Muscle of back (tissue), 13 donors: ENCODE results near the gene DIP2C. TPM values are rescaled to one million over a fixed set of nuclear protein-coding genes. Genes with fewer than 3 reads are reported as not detected.

Experiments used
- DNase-seq, 3 donors: peaks; one replicate each; pipeline versions ENCODE4 v3.0.0 to v3.0.0-alpha.2; 2013
- long read RNA-seq, 9 donors: transcript quantifications; one replicate each; lab custom pipeline, GENCODE V29; 2026
- polyA plus RNA-seq, 10 donors: library from polyadenylated mRNA; unstranded; fragments of 120-200 nt; gene quantifications; one replicate each; pipeline ENCODE4 v1.2.1, GENCODE V29; 2013; ENCODE audit not compliant: insufficient read length in 10 of 10

DIP2C gene, protein sequence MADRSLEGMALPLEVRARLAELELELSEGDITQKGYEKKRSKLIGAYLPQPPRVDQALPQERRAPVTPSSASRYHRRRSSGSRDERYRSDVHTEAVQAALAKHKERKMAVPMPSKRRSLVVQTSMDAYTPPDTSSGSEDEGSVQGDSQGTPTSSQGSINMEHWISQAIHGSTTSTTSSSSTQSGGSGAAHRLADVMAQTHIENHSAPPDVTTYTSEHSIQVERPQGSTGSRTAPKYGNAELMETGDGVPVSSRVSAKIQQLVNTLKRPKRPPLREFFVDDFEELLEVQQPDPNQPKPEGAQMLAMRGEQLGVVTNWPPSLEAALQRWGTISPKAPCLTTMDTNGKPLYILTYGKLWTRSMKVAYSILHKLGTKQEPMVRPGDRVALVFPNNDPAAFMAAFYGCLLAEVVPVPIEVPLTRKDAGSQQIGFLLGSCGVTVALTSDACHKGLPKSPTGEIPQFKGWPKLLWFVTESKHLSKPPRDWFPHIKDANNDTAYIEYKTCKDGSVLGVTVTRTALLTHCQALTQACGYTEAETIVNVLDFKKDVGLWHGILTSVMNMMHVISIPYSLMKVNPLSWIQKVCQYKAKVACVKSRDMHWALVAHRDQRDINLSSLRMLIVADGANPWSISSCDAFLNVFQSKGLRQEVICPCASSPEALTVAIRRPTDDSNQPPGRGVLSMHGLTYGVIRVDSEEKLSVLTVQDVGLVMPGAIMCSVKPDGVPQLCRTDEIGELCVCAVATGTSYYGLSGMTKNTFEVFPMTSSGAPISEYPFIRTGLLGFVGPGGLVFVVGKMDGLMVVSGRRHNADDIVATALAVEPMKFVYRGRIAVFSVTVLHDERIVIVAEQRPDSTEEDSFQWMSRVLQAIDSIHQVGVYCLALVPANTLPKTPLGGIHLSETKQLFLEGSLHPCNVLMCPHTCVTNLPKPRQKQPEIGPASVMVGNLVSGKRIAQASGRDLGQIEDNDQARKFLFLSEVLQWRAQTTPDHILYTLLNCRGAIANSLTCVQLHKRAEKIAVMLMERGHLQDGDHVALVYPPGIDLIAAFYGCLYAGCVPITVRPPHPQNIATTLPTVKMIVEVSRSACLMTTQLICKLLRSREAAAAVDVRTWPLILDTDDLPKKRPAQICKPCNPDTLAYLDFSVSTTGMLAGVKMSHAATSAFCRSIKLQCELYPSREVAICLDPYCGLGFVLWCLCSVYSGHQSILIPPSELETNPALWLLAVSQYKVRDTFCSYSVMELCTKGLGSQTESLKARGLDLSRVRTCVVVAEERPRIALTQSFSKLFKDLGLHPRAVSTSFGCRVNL (N-terminal part only)
- polyA plus RNA-seq, result 10 to 100 TPM; 23.3 to 30.9 (median 25.9) TPM
- long read RNA-seq, donor 1, result 0 reads
- long read RNA-seq, donor 2, result 0 reads
- long read RNA-seq, donor 3, result 0 reads
- long read RNA-seq, donor 4, result 0 reads
- long read RNA-seq, donor 5, partial matches to known transcripts, result 8 of 8 reads
- long read RNA-seq, donor 5, other reads (novel, unspliced or antisense), result 0 of 8 reads
- long read RNA-seq, donor 6, result 0 reads
- long read RNA-seq, donor 7, result 0 reads
- long read RNA-seq, donor 8, result 0 reads
- long read RNA-seq, donor 9, result 0 reads

DNA sequence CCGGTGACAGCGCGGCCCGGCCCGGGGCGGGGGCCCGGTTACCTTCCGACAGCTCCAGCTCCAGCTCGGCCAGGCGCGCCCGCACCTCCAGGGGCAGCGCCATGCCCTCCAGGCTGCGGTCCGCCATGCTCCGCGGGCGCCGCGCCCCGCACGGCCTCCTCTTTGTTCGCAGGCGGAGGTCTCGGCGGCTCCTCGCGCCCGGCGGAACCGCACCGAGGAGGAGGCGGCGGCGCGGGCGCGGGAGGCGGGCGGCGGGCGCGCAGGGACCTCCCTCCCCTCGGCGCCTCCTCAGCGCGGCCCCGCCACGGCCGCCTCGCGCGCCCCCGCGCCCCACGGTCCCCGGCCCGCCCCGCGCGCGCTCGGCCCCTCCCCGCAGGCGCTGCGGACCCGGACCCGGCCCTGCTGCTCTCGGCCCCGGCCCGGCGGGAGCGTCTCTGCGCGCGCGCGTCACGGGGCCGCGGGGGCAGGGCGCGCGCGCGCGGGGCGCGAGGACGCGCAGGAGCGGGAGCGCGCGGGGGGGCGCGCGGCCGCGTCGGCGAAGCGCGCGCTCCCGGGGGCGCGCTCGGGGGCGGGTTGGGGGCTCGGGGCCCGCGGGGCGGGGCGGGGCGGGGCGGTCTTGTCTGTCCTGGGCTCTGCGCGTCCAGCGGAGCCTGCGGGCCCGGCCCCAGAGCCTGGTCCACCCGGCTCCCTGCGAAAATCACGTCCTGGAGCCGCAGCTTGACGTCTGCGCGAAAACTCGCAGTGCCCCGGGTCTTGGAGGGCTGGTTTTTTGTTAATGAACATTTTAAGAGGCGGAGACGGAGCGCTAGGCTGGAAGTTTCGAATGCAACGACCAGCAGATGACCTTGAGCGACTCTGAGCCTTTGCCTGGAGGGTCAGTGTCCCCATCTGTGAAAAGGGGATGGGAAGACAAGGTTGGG lies at the start of gene DIP2C:
DIP2C (minus strand) TSS at position 217 of the 920 bp plus-strand sequence; CDS start at position 127, 90 bp downstream.
- DNase-seq, result peak; percentile 83 to 89 (median 85)

DNA sequence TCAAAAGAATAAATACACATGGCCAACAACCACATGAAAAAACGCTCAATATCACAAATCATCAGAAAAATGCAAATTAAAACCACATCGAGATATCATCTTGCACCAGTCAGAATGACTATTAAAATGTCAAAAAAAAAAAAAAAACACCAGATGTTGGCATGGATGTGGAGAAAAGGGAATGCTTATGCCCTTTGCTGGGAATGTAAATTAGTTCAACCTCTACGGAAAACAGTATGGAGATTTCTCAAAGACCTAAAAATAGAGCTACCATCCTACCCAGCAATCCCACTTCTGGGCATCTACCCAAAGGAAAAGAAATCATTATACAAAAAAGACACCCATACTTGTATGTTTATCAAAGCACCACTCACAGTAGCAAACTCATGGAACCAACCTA lies 45.0 kb upstream of the DIP2C start:
- DNase-seq, result no peak

DNA sequence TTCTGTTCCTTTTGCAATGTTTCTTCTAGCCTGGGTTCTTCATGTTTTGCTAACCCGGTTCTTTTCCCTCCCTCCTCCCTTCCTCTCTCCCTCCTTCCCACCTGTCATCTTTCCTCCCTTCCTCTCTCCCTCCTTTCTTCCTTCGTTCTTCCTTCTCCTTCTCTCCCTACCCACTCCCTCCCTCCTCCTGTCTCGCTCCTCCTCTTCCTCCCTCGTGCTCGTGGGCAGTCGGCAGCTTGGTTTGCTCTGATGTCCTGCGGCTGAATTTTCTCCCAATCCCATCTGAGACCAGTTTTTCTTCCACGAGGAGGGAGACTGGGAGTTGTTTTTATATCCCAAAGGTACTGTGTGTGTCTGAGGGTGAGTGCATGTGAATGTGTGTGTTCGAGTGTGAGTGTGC lies 43.6 kb upstream of the DIP2C start:
- no peak for DNase-seq

DNA sequence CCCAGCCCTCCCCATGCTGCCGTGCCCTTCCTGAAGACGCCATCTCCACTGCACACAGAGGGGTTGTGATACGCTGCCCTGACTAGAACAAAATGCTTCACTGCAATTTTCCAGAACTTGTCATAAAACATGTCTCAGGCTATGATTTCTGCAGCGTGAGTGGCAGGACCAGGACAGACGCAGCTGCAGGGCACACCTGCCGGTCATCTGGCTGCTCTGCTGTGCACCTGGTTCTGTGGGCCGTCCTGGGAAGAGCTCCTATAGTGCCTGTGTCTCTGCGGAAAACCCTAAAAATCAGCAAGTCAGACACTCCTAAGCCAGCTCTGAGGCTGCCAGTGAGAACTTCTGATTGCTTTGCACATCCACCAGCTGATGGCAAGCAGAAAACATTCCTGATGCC lies 39.7 kb upstream of the DIP2C start:
- DNase-seq, result no peak

DNA sequence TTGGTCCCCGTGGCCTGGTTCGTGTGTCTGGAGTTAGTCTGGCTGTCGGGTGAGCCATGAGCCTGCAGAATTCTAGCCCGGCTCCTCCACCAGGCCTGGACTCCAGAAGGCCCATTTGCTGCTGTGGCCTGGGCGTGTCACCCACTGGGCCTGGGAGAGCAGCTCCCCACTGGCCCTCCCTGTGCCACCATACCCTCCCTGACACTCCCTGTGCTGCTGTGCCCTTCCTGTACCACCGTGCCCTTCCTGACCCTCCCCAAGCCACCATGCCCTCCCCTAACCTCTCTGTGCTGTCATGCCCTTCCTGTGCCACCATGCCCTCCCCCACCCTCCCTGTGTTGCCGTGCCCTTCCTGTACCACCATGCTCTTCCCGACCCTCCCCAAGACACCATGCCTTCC lies 39.1 kb upstream of the DIP2C start:
- DNase-seq, result no peak

DNA sequence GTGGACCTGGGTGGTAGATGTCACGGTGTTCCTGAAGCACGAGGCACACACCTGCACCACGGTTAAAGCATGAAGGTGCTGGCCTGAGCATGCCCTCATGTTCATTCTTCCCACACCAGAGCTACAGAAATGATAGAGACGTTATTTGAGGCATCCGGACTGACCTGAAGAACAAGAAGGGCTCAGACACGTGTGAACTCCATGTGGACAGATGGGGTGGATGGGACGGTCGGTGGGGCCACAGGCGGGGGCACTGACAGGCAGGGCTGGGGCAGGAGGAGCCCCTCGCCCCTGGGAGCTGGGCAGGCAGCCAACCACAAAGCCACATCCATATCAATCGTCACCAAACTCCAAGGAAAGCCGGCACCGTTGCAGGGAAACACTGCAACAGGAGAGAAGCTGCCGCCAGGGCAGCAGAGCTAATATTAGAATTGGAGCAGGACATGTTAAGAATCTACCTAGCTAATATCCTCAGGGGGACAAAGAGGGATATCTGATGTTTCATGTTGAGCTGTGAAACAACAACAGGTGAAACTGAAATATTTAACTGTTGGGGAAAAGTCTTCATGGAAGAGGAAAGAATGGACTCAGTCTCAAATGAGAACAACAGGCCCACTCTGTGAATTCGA lies 37.8 kb upstream of the DIP2C start:
- DNase-seq, result no peak

DNA sequence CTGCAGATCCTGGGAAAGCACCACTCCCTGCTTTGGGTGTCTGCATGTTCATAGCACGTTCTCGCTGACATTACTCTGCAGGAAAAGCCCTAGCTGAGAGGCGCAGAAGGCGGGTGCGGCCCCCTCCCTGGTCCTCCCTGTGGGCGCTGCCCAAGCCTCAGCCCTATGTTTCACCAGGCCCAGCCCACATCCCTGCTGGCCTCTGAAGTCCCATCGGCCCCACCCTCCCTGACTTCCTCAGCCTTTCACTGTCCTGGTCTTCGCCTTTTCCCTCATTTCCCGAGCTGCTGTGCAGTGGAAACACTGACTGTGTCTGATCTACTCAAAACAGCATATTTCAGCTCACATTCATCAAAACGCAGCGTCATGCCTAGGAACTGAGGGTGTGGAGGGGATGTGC lies 36.3 kb upstream of the DIP2C start:
- DNase-seq, result peak in 2 of 3 donors; percentile 15 to 43

DNA sequence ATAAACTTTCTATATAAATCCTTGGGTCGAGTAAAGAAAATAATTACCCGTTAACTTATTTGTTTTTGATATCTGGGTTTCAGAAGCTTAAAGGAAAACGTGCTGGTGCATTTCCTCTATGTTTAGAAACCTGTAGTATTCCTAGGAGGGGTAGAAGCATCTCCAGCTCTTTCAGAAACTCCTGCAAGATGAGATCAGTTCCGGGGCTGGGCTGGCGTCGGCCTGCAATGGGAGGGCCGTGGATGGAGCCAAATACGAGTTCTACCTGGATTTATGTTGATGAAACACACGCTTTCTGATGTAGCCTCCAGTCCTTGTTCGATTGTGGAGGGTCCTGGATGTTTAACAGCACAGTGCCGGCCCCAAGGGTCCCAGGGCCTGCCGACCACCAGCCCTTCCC lies 35.8 kb upstream of the DIP2C start:
- DNase-seq, result peak in 2 of 3 donors; percentile 2 to 25

DNA sequence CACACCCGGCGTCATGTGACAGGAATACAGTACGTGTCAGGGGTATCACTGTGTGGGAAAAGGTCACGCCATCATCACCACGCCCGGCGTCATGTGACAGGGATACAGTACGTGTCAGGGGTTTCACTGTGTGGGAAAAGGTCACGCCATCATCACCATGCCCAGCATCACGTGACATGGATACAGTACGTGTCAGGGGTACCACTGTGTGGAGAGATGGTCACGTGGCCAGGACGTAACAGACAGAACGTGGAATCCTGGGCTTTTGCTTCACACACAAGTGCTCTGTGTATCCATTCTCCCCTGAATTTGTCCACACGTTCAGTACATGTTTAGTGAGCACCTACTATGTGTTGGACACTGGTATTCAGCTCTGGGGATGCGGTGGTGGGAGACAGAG lies 34.5 kb upstream of the DIP2C start:
- DNase-seq, result no peak

DNA sequence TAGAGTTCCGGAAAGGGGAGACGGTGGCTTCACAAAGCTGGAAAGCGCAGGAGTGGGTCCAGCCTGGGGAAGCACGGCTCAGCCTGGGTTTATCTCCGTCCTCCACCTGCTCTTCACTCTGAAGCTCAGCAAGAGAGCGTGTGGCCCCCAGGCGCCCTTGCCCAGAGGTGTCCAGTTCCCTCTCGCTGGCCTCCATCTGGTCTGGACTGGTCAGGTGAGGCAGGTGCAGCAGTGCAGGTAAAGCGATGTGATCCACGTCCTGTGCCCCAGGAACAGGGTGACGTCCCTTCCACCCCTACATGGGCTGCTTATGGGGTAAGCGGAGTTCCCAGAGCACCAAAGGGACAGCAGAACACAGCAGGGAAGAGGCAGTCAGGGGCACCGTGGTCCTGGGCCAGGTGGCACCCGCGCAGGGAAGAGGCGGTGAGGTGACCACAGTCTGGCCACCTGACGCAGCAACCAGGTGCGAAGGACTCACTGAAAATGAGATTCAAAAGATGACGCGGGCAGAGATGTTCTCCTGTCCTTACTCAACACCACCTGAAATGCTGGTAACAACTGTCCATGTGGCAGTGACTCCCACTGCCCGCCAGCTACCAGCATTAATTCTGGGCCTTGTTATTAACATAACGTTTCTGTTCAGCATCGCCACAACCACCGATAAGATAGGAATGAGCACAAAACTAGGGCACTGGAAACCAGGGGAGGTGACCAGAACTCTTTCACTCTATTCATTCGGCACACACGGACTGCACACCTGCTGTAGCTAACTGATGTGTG lies 33.0 kb upstream of the DIP2C start:
- no peak for DNase-seq

DNA sequence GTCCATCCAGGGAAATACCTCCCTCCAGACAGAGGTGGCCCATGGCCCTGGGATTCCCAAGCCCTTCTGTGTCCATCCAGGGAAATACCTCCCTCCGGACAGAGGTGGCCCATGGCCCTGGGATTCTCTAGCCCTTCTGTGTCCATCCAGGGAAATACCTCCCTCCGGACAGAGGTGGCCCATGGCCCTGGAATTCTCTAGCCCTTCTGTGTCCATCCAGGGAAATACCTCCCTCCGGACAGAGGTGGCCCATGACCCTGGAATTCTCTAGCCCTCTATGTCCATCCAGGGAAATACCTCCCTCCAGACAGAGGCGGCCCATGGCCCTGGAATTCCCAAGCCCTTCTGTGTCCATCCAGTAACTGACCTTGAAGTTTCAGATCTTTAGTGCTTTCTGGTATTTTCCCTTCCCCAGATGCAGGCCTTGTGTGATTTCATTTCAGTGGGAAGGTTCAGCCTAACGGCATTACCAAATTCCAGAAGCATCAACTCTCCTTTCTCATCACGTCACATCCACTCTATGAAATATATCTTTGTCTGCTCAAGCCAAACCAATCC lies 28.8 kb upstream of the DIP2C start:
- DNase-seq, result no peak

DNA sequence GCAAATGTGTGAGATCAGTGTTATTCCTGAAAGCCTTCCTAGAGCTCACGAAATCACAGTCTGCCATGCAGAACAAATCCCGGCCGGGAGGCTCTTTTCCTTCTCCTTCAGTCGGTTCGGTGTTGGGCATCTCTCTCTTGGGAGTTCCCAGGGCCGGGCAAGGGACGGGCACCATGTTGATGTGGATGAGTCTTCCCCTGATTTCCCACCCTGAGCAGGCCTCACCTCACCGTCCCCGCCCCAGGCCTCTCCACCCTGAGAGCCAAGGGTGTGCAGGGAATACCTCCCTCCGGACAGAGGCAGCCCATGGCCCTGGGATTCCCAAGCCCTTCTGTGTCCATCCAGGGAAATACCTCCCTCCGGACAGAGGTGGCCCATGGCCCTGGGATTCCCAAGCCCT lies 28.0 kb upstream of the DIP2C start:
- no peak for DNase-seq

DNA sequence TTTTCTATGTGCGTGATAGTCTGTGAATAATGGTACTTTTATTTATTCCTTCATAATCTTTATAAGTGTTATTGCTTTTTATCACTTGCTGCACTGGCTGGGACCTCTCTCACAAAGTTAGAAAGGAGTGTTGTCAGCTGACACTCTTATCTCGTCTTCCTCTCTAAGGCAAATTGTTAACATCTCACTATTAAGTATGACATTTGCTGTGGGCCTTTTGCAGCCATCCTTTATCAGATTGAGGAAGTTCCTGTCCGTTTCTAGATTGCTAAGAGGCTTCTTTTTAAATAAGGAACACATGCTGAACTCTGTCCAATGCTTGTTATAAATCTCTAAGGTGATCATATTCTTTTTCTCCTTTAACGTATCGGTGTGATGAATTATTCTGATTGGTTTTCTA lies 27.4 kb upstream of the DIP2C start:
- no peak for DNase-seq

DNA sequence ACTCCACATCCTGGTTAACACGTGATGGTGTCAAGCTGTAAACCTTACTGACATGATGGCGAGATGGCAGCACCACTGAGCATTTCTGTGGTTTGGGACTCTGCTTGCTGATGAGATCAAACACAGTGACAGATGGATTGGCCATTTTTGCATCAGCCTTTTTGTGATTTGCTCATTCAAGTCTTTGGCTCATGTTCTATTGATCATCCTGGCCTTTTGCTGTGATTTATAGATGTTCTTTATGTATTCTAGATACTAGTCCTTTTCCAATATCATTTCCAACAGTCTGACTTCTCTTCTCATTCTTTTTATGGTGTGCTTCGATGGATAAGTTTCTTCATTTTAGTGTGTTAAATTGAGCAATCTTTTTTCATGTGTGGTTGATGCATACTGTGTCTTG lies 24.7 kb upstream of the DIP2C start:
- DNase-seq, result no peak

DNA sequence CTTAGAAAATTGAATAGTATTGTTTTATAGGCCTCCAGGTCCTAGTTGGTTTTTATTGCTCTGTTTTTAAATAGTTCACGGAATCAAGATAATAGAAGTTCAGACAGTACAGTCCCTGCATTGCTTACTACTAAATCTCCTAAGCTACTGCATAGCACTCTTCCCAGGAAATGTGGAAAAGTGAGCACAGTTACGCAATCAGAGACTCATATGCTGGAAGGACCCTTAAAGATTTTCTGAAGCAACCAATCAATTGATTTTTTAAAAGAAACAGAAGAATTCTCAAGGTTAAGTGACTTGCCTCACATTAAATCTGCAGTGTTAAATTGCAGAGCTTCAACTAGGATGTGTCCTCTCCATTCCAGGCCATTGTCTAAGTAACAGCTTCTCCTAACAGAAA lies 23.1 kb upstream of the DIP2C start:
- no peak for DNase-seq

DNA sequence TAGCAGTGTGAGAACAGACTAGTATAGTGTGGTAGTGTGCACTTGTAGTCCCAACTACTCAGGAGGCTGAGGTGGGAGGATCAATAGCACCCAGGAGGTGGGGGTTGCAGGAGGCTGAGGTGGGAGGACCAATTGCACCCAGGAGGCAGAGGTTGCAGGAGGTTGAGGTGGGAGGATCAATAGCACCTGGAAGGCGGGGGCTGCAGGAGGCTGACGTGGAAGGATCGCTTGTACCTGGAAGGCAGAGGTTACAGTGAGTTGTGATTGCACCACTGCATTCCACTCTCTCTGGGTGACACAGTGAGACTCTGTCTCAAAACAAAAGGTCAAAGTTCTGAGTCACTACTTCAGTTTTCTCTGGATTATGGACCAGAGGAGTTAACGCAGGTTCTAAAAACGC lies 22.6 kb upstream of the DIP2C start:
- DNase-seq, result no peak

DNA sequence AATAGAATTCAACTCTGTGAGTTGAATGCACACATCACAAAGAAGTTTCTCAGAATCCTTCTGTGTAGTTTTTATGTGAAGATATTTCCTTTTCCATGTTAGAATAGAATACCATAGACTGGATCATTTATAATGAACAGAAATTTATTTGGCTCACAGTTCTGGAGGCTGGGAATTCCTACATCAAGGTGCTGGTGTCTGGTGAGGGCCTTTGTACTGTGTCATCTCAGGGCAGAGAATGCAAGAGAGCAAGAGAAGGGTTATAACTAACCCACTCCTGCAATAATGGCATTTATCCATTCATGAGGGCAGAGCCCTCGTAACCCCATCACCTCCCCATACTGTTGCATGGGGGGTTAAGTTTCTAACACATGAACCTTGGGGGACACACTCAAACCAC lies 18.4 kb upstream of the DIP2C start:
- no peak for DNase-seq

DNA sequence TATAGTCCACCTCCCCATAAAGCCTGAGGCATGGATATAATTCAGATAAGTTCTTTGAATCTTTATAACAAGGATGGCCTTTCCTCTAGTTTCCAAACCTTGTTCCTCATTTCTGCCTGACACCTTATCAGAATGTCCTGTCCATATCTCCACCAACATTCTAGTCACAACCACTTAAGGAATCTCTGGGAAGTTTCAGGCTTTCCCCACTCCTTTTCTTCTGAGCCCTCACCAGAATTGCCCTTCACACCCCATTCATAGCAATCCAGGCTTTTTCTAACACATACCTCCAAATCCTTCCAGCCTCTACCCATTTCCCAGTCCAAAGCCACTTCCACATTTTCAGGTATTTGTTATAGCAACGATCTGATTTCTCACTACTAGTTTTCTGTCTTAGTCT lies 18.0 kb upstream of the DIP2C start:
- DNase-seq, result no peak

DNA sequence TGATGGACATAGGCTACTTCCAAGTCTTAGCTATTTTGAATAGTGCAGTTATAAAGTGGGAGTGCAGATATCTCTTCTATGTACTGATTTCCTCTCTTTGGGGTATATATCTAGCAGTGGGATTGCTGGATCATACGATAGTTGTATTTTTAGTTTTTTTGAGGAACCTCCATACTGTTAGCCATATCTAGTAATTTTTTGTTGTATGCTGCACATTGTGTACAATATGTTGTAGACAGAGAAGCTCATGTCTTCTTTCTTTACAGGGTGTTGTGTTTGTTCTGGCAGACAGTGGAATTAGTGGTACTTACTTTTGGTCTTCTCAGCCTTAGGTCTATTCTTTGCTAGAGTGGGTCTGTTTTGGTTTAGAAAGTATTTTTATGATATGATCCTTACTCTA lies 13.7 kb upstream of the DIP2C start:
- DNase-seq, result no peak
